ENCODE results near the gene GALNT18.

Gene GALNT18

GRCh38 chr11:11493698-11494097, 128.1 kb downstream of the GALNT18 start:
- no peak for DNase-seq

GRCh38 chr11:11491589-11491988, 130.2 kb downstream of the GALNT18 start:
- DNase-seq, result no peak

GRCh38 chr11:11491014-11491413, 130.8 kb downstream of the GALNT18 start:
- peak; percentile 56 for DNase-seq

GRCh38 chr11:11486423-11486822, 135.4 kb downstream of the GALNT18 start:
- no peak for DNase-seq

- DNase-seq, result no peak
These were observed 135.8 kb downstream of the GALNT18 start for GRCh38 chr11:11486002-11486401.

- no peak for DNase-seq
These were observed 138.2 kb downstream of the GALNT18 start for GRCh38 chr11:11483627-11484026.

- no peak for DNase-seq
These were observed 139.1 kb downstream of the GALNT18 start for GRCh38 chr11:11482730-11483129.

- DNase-seq, result no peak
These were observed 140.4 kb downstream of the GALNT18 start for GRCh38 chr11:11481371-11481770.

- DNase-seq, result no peak
These were observed 140.8 kb downstream of the GALNT18 start for GRCh38 chr11:11480971-11481370.

GRCh38 chr11:11478687-11479086, 143.1 kb downstream of the GALNT18 start:
- DNase-seq, result no peak

GRCh38 chr11:11477695-11478420, 143.9 kb downstream of the GALNT18 start:
- DNase-seq, result peak; percentile 32

- no peak for DNase-seq
These were observed 144.7 kb downstream of the GALNT18 start for GRCh38 chr11:11476971-11477645.

- DNase-seq, result no peak
These were observed 145.3 kb downstream of the GALNT18 start for GRCh38 chr11:11476499-11476898.

GRCh38 chr11:11472106-11472505, 149.7 kb downstream of the GALNT18 start:
- DNase-seq, result no peak

- no peak for DNase-seq
These were observed 150.6 kb downstream of the GALNT18 start for GRCh38 chr11:11471201-11471600.

- DNase-seq, result peak; percentile 28
These were observed 152.9 kb downstream of the GALNT18 start for GRCh38 chr11:11468954-11469353.

- DNase-seq, result no peak
These were observed 154.5 kb downstream of the GALNT18 start for GRCh38 chr11:11467312-11467711.

- DNase-seq, result no peak
These were observed 157.2 kb downstream of the GALNT18 start for GRCh38 chr11:11464555-11464954.

- peak; percentile 76 for DNase-seq
These were observed 158.4 kb downstream of the GALNT18 start for GRCh38 chr11:11463405-11463804.

GRCh38 chr11:11461473-11461872, 160.3 kb downstream of the GALNT18 start:
- DNase-seq, result no peak

- DNase-seq, result no peak
These were observed 162.2 kb downstream of the GALNT18 start for GRCh38 chr11:11459578-11459977.

GRCh38 chr11:11458485-11458884, 163.3 kb downstream of the GALNT18 start:
- peak; percentile 74 for DNase-seq

GRCh38 chr11:11458001-11458400, 163.8 kb downstream of the GALNT18 start:
- DNase-seq, result no peak

- DNase-seq, result peak; percentile 88
These were observed 164.9 kb downstream of the GALNT18 start for GRCh38 chr11:11456866-11457265.
